HL-60 (cell line): ENCODE results near the gene EPB41L2.

Experiments used
- DNase-seq, 2 experiments: peaks; one replicate each; pipeline ENCODE4 v3.0.0-alpha.2; 2010 to 2020; ENCODE audit warnings: low read depth in 1 of 2, low spot score in 1 of 2
- H3K27ac ChIP-seq: fragments of 250-450 bp; sonication (Bioruptor Pico); replicated peaks from 2 replicates; pipeline ENCODE4 v1.5.1; 2020; ENCODE audit warnings: mild to moderate bottlenecking, moderate library complexity
- H3K27me3 ChIP-seq: fragments of 250-450 bp; sonication (Bioruptor Pico); 2 replicates; pipeline ENCODE4 v1.5.1; 2021; ENCODE audit warnings: mild to moderate bottlenecking, moderate library complexity; ENCODE audit not compliant: insufficient read depth, poor library complexity, severe bottlenecking
- H3K4me3 ChIP-seq: replicated peaks from 2 replicates; pipeline ENCODE4 v1.5.1; 2011; ENCODE audit warnings: mild to moderate bottlenecking, control low read depth, low read length; ENCODE audit not compliant: insufficient read depth
- CTCF ChIP-seq: IDR thresholded peaks from one replicate; pipeline ENCODE4 v1.5.1; 2011; ENCODE audit warnings: low read length, control low read depth, inconsistent platforms; ENCODE audit not compliant: insufficient read depth
- GABPA ChIP-seq: IDR thresholded peaks from 2 replicates; pipeline ENCODE4 v1.6.1; 2012; ENCODE audit warnings: low read depth
- POLR2AphosphoS5 ChIP-seq: IDR thresholded peaks from 2 replicates; pipeline ENCODE4 v1.6.1; 2012; ENCODE audit warnings: low read depth
- REST ChIP-seq: IDR thresholded peaks from 2 replicates; pipeline ENCODE4 v1.6.1; 2012; ENCODE audit warnings: low read depth; ENCODE audit not compliant: insufficient replicate concordance
- SPI1 ChIP-seq: IDR thresholded peaks from 2 replicates; pipeline ENCODE4 v1.6.1; 2012; ENCODE audit warnings: low read depth, mild to moderate bottlenecking, borderline replicate concordance

EPB41L2 gene

GRCh38 chr6:131051341-131051740 is 11.7 kb downstream of the EPB41L2 start:
- DNase-seq, result no peak
- Histone ChIP-seq H3K27ac (no peak overlapping the region), H3K27me3 (no peaks in the 10 kb centered on the region), H3K4me3 (no peak overlapping the region)
- TF ChIP-seq SPI1, result no peak
- no peak for TF ChIP-seq CTCF
- no peak for TF ChIP-seq REST
- no peak for TF ChIP-seq GABPA
- no peak for TF ChIP-seq POLR2AphosphoS5

- DNase-seq, result no peak
- Histone ChIP-seq H3K27me3 (no peaks in the 10 kb centered on the region), H3K4me3 (no peak overlapping the region), H3K27ac (no peak overlapping the region)
- TF ChIP-seq GABPA, result no peak
- no peak for TF ChIP-seq SPI1
- TF ChIP-seq POLR2AphosphoS5, result no peak
- no peak for TF ChIP-seq REST
- no peak for TF ChIP-seq CTCF
Observed at GRCh38 chr6:131049608-131050007, 13.4 kb downstream of the EPB41L2 start.

GRCh38 chr6:131048933-131049515 is 14.0 kb downstream of the EPB41L2 start:
- H3K27ac ChIP-seq, result no peak overlapping the region
- TF ChIP-seq REST (no peak), CTCF (no peak), GABPA (no peak), POLR2AphosphoS5 (no peak), SPI1 (no peak)
- no peak for DNase-seq
- no peaks in the 10 kb centered on the region for H3K27me3 ChIP-seq
- H3K4me3 ChIP-seq, result no peak overlapping the region
